Measurements from ENCODE around the gene DSE. TPM values are rescaled to one million over a fixed set of nuclear protein-coding genes. Genes with fewer than 3 reads are reported as not detected.
"Not testable (repeated sequence)": the region's sequence is repeated elsewhere in the genome, so short reads cannot be mapped to it uniquely, and the experiment has no call there.

Gene DSE
- total RNA-seq, 4 donors from 2014 or later: 27.8 to 42.1 (median 31.5) TPM

- TF ChIP-seq CTCF (IDR thresholded peaks at IDR 0.05) (no peak), POLR2AphosphoS5 (IDR thresholded peaks at IDR 0.05) (no peak), EP300 (IDR thresholded peaks at IDR 0.05) (no peak), POLR2A (IDR thresholded peaks at IDR 0.05; ENCODE audit: low read depth) (no peak)
- Histone ChIP-seq H3K4me3 (no peak overlapping the region), H3K9me3 (no peaks in the 10 kb centered on the region), H3K36me3 (no peaks in the 10 kb centered on the region), H3K27me3 (no peaks in the 10 kb centered on the region), H3K27ac (replicated peaks in 1 of 4) (no peak overlapping the region), H3K4me1 (peaks cover 0 to 10% (median 6%) of the 10 kb centered on the region in 4 donors)
- WGBS: 92% methylated on average over 1 of the region's 1 CpG
- intact Hi-C loops (cut with DNase I): no loop called here
- no peak for DNase-seq (ENCODE audit: extremely low spot score)
Measured at GRCh38 chr6:116335612-116336215, 35.0 kb upstream of the DSE start.

GRCh38 chr6:116338943-116339342, 31.8 kb upstream of the DSE start:
- intact Hi-C loops (cut with DNase I): no loop called here
- no peaks in the 10 kb centered on the region for H3K36me3 ChIP-seq
- 77% methylated on average over 2 of the region's 2 CpGs for WGBS
- peaks cover 0 to 10% (median 6%) of the 10 kb centered on the region in 4 donors for H3K4me1 ChIP-seq
- DNase-seq (ENCODE audit: extremely low spot score): no peak
- no peaks in the 10 kb centered on the region for H3K9me3 ChIP-seq
- H3K27ac ChIP-seq (replicated peaks in 1 of 4): peak overlapping the region in 1 of 4 donors; percentile 26
- TF ChIP-seq POLR2AphosphoS5 (IDR thresholded peaks at IDR 0.05) (no peak), POLR2A (IDR thresholded peaks at IDR 0.05; ENCODE audit: low read depth) (no peak), CTCF (IDR thresholded peaks at IDR 0.05) (no peak), EP300 (IDR thresholded peaks at IDR 0.05) (no peak)
- no peaks in the 10 kb centered on the region for H3K27me3 ChIP-seq
- H3K4me3 ChIP-seq: no peak overlapping the region

DNA sequence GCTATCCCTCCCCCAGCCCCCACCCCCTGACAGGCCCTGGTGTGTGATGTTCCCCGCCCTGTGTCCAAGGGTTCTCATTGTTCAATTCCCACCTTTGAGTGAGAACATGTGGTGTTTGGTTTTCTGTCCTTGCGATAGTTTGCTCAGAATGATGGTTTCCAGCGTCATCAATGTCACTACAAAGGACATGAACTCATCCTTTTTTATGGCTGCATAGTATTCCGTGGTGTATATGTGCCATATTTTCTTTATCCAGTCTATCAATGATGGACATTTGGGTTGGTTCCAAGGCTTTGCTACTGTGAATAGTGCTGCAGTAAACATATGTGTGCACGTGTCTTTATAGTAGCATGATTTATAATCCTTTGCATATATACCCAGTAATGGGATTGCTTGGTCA, 30.1 kb upstream of the DSE start:
- intact Hi-C loops (cut with DNase I); H3K27ac ChIP-seq (replicated peaks in 1 of 4); H3K36me3 ChIP-seq; DNase-seq (ENCODE audit: extremely low spot score); H3K27me3 ChIP-seq; H3K4me3 ChIP-seq; H3K9me3 ChIP-seq: not testable (repeated sequence)
- peaks cover 0 to 10% (median 6%) of the 10 kb centered on the region in 4 donors for H3K4me1 ChIP-seq
- WGBS: 96% methylated on average over 5 of the region's 5 CpGs

- Histone ChIP-seq H3K9me3 (no peaks in the 10 kb centered on the region), H3K4me3 (no peak overlapping the region), H3K27me3 (no peaks in the 10 kb centered on the region), H3K4me1 (peaks cover 7 to 16% (median 11%) of the 10 kb centered on the region in 4 donors), H3K27ac (replicated peaks in 1 of 4) (no peak overlapping the region), H3K36me3 (no peaks in the 10 kb centered on the region)
- intact Hi-C loops (cut with DNase I): no loop called here
- 50% methylated on average over 2 of the region's 2 CpGs for WGBS
- no peak for DNase-seq (ENCODE audit: extremely low spot score)
- TF ChIP-seq POLR2AphosphoS5 (IDR thresholded peaks at IDR 0.05) (no peak), POLR2A (IDR thresholded peaks at IDR 0.05; ENCODE audit: low read depth) (no peak), EP300 (IDR thresholded peaks at IDR 0.05) (no peak), CTCF (IDR thresholded peaks at IDR 0.05) (no peak)
Measured at GRCh38 chr6:116349216-116349615, 21.5 kb upstream of the DSE start.

- H3K4me3 ChIP-seq: no peak overlapping the region
- intact Hi-C loops (cut with DNase I): no loop called here
- DNase-seq (ENCODE audit: extremely low spot score): no peak
- H3K9me3 ChIP-seq: no peaks in the 10 kb centered on the region
- 73% methylated on average over 2 of the region's 2 CpGs for WGBS
- H3K4me1 ChIP-seq: peaks cover 7 to 16% (median 11%) of the 10 kb centered on the region in 4 donors
- no peaks in the 10 kb centered on the region for H3K36me3 ChIP-seq
- no peak overlapping the region for H3K27ac ChIP-seq (replicated peaks in 1 of 4)
- H3K27me3 ChIP-seq: no peaks in the 10 kb centered on the region
- TF ChIP-seq POLR2AphosphoS5 (IDR thresholded peaks at IDR 0.05) (no peak), POLR2A (IDR thresholded peaks at IDR 0.05; ENCODE audit: low read depth) (no peak), EP300 (IDR thresholded peaks at IDR 0.05) (no peak), CTCF (IDR thresholded peaks at IDR 0.05) (no peak)
Measured at GRCh38 chr6:116351101-116351500, 19.6 kb upstream of the DSE start.
